Esophagus muscularis mucosa (tissue), 4 donors: ENCODE data around the gene SNTB2. TPM values are rescaled to one million over a fixed set of nuclear protein-coding genes. Genes with fewer than 3 reads are reported as not detected.

Experiments used
- DNase-seq: peaks from one replicate; pipeline ENCODE4 v3.0.0-alpha.2; 2017; ENCODE audit errors: extremely low spot score
- H3K27ac ChIP-seq, 4 donors: fragments of 200-600 bp; sonication (generic); replicated peaks in 1 of 4; 1 replicate in 3 of 4; 2 replicates in 1 of 4; pipeline ENCODE4 v1.5.1; 2016 to 2019; ENCODE audit warnings: mild to moderate bottlenecking in 1 of 4
- H3K27me3 ChIP-seq, 4 donors: fragments of 200-600 bp; sonication (generic); one replicate each; pipeline versions ENCODE4 v1.5.1 to v1.6.0; 2016 to 2019
- H3K36me3 ChIP-seq, 4 donors: fragments of 200-600 bp; sonication (generic); one replicate each; pipeline ENCODE4 v1.5.1; 2016 to 2019
- H3K4me1 ChIP-seq, 4 donors: fragments of 200-600 bp; sonication (generic); one replicate each; pipeline ENCODE4 v1.5.1; 2016 to 2019
- H3K4me3 ChIP-seq, 4 donors: fragments of 200-600 bp; sonication (generic); 1 replicate in 2 of 4; 2 replicates in 2 of 4; pipeline ENCODE4 v1.5.1; 2016 to 2019; ENCODE audit warnings: mild to moderate bottlenecking in 4 of 4, moderate library complexity in 1 of 4
- H3K9me3 ChIP-seq, 4 donors: fragments of 200-600 bp; sonication (generic); 1 replicate in 3 of 4; 2 replicates in 1 of 4; pipeline ENCODE4 v1.5.1; 2016 to 2019
- CTCF ChIP-seq, 3 experiments: fragments of 200-600 bp in 2 of 3; fragments of 450-650 bp in 1 of 3; sonication (generic) in 2 of 3; IDR thresholded peaks; one replicate each; pipeline ENCODE4 v1.5.1; 2017 to 2019; ENCODE audit warnings: antibody characterized with exemption in 3 of 3, mild to moderate bottlenecking in 2 of 3, moderate library complexity in 1 of 3
- EP300 ChIP-seq: sonication (generic); formaldehyde crosslinking; IDR thresholded peaks from one replicate; pipeline ENCODE4 v1.6.1; 2017; ENCODE audit warnings: antibody characterized with exemption
- POLR2A ChIP-seq: fragments of 450-650 bp; IDR thresholded peaks from one replicate; pipeline ENCODE4 v1.6.1; 2017; ENCODE audit warnings: antibody characterized with exemption, moderate library complexity, mild to moderate bottlenecking, low read depth
- POLR2AphosphoS5 ChIP-seq, 2 donors: sonication (generic); formaldehyde crosslinking; IDR thresholded peaks; one replicate each; pipeline ENCODE4 v1.6.1; 2017; ENCODE audit warnings: antibody characterized with exemption in 2 of 2
- WGBS: methylation state at CpG from one replicate; pipeline ENCODE4 v1.1.5; 2018; 5-methylcytosine and 5-hydroxymethylcytosine counted together
- intact Hi-C: fragments of 100-400 bp; cut with DNase I; formaldehyde crosslinking; loops from one replicate; pipeline ENCODE4 v1.15.1; 2023
- total RNA-seq, 4 donors: library from RNA; depleted of rRNA; stranded (reverse); fragments of >200 nt; gene quantifications; one replicate each; pipeline versions ENCODE4 v1.1.0 to v1.2.1, GENCODE V29; 2016

SNTB2 gene
- total RNA-seq, 4 donors from 2014 or later = 36.1 to 73.4 (median 54.8) TPM

DNA sequence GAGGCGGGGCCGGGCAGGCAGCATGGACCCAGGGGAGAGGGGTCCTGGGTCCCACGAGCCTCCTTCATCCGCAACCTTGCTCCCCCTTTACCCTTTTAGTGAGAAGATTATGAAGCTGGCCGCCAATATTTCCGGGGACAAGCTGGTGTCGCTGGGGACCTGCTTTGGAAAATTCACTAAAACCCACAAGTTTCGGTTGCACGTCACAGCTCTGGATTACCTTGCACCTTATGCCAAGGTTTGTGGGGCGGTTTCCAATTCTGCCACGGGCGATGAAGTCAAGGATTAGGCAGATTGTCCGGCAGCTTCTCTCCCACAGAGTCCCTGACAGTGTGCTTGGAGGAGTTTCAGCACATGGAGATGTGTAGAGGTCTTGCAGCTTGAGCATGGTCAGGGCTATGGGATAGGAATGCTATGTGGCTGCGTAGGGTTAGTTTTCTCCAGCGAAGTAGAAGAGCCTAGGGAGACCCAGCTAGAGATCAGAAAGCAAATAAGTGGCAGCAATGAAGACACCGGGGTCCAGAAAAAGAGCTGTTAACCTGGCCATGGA, 153.2 kb downstream of the SNTB2 start:
- H3K4me3 ChIP-seq = peak overlapping the region; percentile 72 to 84 (median 82)
- TF ChIP-seq POLR2A = no peak
- no peak for TF ChIP-seq CTCF (IDR thresholded peaks at IDR 0.05)
- TF ChIP-seq POLR2AphosphoS5 (IDR thresholded peaks at IDR 0.05) = no peak
- 9% methylated on average over 15 of the region's 16 CpGs for WGBS
- H3K27me3 ChIP-seq = no peaks in the 10 kb centered on the region
- intact Hi-C loops = no loop called here
- DNase-seq = no peak
- peaks cover 25 to 47% (median 35%) of the 10 kb centered on the region in 4 donors for H3K4me1 ChIP-seq
- H3K36me3 ChIP-seq = peaks cover 10 to 56% (median 39%) of the 10 kb centered on the region in 4 donors
- H3K27ac ChIP-seq = peak overlapping the region; percentile 85 to 92 (median 86)
- no peaks in the 10 kb centered on the region for H3K9me3 ChIP-seq

GRCh38 chr16:69344171-69344570, 157.2 kb downstream of the SNTB2 start:
- intact Hi-C loops = no loop called here
- Histone ChIP-seq H3K4me1 (peaks cover 11 to 17% (median 15%) of the 10 kb centered on the region in 4 donors), H3K9me3 (no peaks in the 10 kb centered on the region), H3K27ac (no peak overlapping the region), H3K27me3 (no peaks in the 10 kb centered on the region), H3K36me3 (peaks cover 8 to 47% (median 25%) of the 10 kb centered on the region in 4 donors), H3K4me3 (no peak overlapping the region)
- DNase-seq = no peak
- TF ChIP-seq EP300 (no peak), CTCF (IDR thresholded peaks at IDR 0.05) (no peak), POLR2A (no peak), POLR2AphosphoS5 (IDR thresholded peaks at IDR 0.05) (no peak)
- WGBS = 88% methylated on average over 5 of the region's 5 CpGs

- H3K4me1 ChIP-seq = peaks cover 2 to 6% (median 5%) of the 10 kb centered on the region in 4 donors
- no peaks in the 10 kb centered on the region for H3K27me3 ChIP-seq
- 78% methylated on average over 4 of the region's 4 CpGs for WGBS
- no peak overlapping the region for H3K4me3 ChIP-seq
- H3K9me3 ChIP-seq = no peaks in the 10 kb centered on the region
- no peak for DNase-seq
- peaks cover 8 to 60% (median 29%) of the 10 kb centered on the region in 4 donors for H3K36me3 ChIP-seq
- intact Hi-C loops = no loop called here
- no peak overlapping the region for H3K27ac ChIP-seq
- TF ChIP-seq CTCF (IDR thresholded peaks at IDR 0.05) = no peak
- no peak for TF ChIP-seq EP300
- no peak for TF ChIP-seq POLR2A
- no peak for TF ChIP-seq POLR2AphosphoS5 (IDR thresholded peaks at IDR 0.05)
Measured at GRCh38 chr16:69345923-69346322, 159.0 kb downstream of the SNTB2 start.

- TF ChIP-seq CTCF (IDR thresholded peaks at IDR 0.05) (no peak), EP300 (no peak), POLR2AphosphoS5 (IDR thresholded peaks at IDR 0.05) (no peak), POLR2A (no peak)
- 94% methylated on average over 5 of the region's 6 CpGs for WGBS
- DNase-seq = no peak
- no peak overlapping the region for H3K4me3 ChIP-seq
- no peak overlapping the region for H3K27ac ChIP-seq
- no peaks in the 10 kb centered on the region for H3K27me3 ChIP-seq
- H3K36me3 ChIP-seq = peaks cover 3 to 60% (median 28%) of the 10 kb centered on the region in 4 donors
- intact Hi-C loops = no loop called here
- H3K4me1 ChIP-seq = no peaks in the 10 kb centered on the region
- H3K9me3 ChIP-seq = no peaks in the 10 kb centered on the region
Measured at GRCh38 chr16:69346683-69347082, 159.7 kb downstream of the SNTB2 start.

GRCh38 chr16:69348222-69348621, 161.3 kb downstream of the SNTB2 start:
- peaks cover 0 to 53% (median 25%) of the 10 kb centered on the region in 4 donors for H3K36me3 ChIP-seq
- TF ChIP-seq CTCF (IDR thresholded peaks at IDR 0.05) (no peak), POLR2AphosphoS5 (IDR thresholded peaks at IDR 0.05) (no peak), EP300 (no peak), POLR2A (no peak)
- no peaks in the 10 kb centered on the region for H3K4me1 ChIP-seq
- H3K27me3 ChIP-seq = no peaks in the 10 kb centered on the region
- no peak for DNase-seq
- no peak overlapping the region for H3K4me3 ChIP-seq
- intact Hi-C loops = no loop called here
- 94% methylated on average over 6 of the region's 6 CpGs for WGBS
- no peaks in the 10 kb centered on the region for H3K9me3 ChIP-seq
- no peak overlapping the region for H3K27ac ChIP-seq
